Measurements from ENCODE around the gene PSMD1.
"Not testable (repeated sequence)": the region's sequence is repeated elsewhere in the genome, so short reads cannot be mapped to it uniquely, and the experiment has no call there.

Gene PSMD1

GRCh38 chr2:231130336-231131056, 73.8 kb downstream of the PSMD1 start:
- Mint-ChIP-seq H3K9me3 (no peaks in the 10 kb centered on the region), H3K36me3 (ENCODE audit: low read depth) (peaks cover 23% of the 10 kb centered on the region), H3K4me1 (ENCODE audit: low read depth) (peaks cover under 1% of the 10 kb centered on the region), H3K27ac (no peak overlapping the region), H3K27me3 (no peaks in the 10 kb centered on the region), H3K4me3 (no peak overlapping the region)
- no peak for DNase-seq

- Mint-ChIP-seq H3K36me3 (ENCODE audit: low read depth) (peaks cover 22% of the 10 kb centered on the region), H3K4me1 (ENCODE audit: low read depth) (no peaks in the 10 kb centered on the region), H3K4me3 (no peak overlapping the region), H3K9me3 (no peaks in the 10 kb centered on the region), H3K27ac (no peak overlapping the region), H3K27me3 (no peaks in the 10 kb centered on the region)
- DNase-seq: no peak
Measured at GRCh38 chr2:231132129-231132528, 75.5 kb downstream of the PSMD1 start.

GRCh38 chr2:231133365-231134099, 76.9 kb downstream of the PSMD1 start:
- Mint-ChIP-seq H3K36me3 (ENCODE audit: low read depth) (peaks cover 31% of the 10 kb centered on the region), H3K27ac (no peak overlapping the region), H3K4me3 (no peak overlapping the region), H3K4me1 (ENCODE audit: low read depth) (no peaks in the 10 kb centered on the region), H3K9me3 (no peaks in the 10 kb centered on the region), H3K27me3 (no peaks in the 10 kb centered on the region)
- no peak for DNase-seq

GRCh38 chr2:231134910-231135655, 78.4 kb downstream of the PSMD1 start:
- Mint-ChIP-seq H3K27ac (no peak overlapping the region), H3K4me1 (ENCODE audit: low read depth) (no peaks in the 10 kb centered on the region), H3K27me3 (no peaks in the 10 kb centered on the region), H3K9me3 (no peaks in the 10 kb centered on the region), H3K4me3 (no peak overlapping the region), H3K36me3 (ENCODE audit: low read depth) (peaks cover 35% of the 10 kb centered on the region)
- no peak for DNase-seq

- Mint-ChIP-seq H3K27ac (no peak overlapping the region), H3K4me3 (no peak overlapping the region), H3K4me1 (ENCODE audit: low read depth) (no peaks in the 10 kb centered on the region), H3K36me3 (ENCODE audit: low read depth) (peaks cover 49% of the 10 kb centered on the region), H3K9me3 (no peaks in the 10 kb centered on the region), H3K27me3 (no peaks in the 10 kb centered on the region)
- no peak for DNase-seq
Measured at GRCh38 chr2:231138699-231139098, 82.0 kb downstream of the PSMD1 start.

GRCh38 chr2:231139796-231140195, 83.1 kb downstream of the PSMD1 start:
- H3K4me3 Mint-ChIP-seq: no peak overlapping the region
- H3K4me1 Mint-ChIP-seq (ENCODE audit: low read depth): no peaks in the 10 kb centered on the region
- no peaks in the 10 kb centered on the region for H3K27me3 Mint-ChIP-seq
- peaks cover 56% of the 10 kb centered on the region for H3K36me3 Mint-ChIP-seq (ENCODE audit: low read depth)
- H3K27ac Mint-ChIP-seq: no peak overlapping the region
- no peaks in the 10 kb centered on the region for H3K9me3 Mint-ChIP-seq
- DNase-seq: no peak

GRCh38 chr2:231140808-231141207, 84.1 kb downstream of the PSMD1 start:
- H3K36me3 Mint-ChIP-seq (ENCODE audit: low read depth): peaks cover 60% of the 10 kb centered on the region
- H3K27ac Mint-ChIP-seq; DNase-seq; H3K9me3 Mint-ChIP-seq; H3K27me3 Mint-ChIP-seq; H3K4me1 Mint-ChIP-seq (ENCODE audit: low read depth); H3K4me3 Mint-ChIP-seq: not testable (repeated sequence)

GRCh38 chr2:231144896-231145295, 88.2 kb downstream of the PSMD1 start:
- Mint-ChIP-seq H3K27ac (no peak overlapping the region), H3K4me3 (no peak overlapping the region), H3K4me1 (ENCODE audit: low read depth) (no peaks in the 10 kb centered on the region), H3K27me3 (no peaks in the 10 kb centered on the region), H3K36me3 (ENCODE audit: low read depth) (peaks cover 73% of the 10 kb centered on the region), H3K9me3 (no peaks in the 10 kb centered on the region)
- no peak for DNase-seq

- no peak overlapping the region for H3K27ac Mint-ChIP-seq
- H3K4me3 Mint-ChIP-seq: no peak overlapping the region
- H3K36me3 Mint-ChIP-seq (ENCODE audit: low read depth): peaks cover 72% of the 10 kb centered on the region
- no peaks in the 10 kb centered on the region for H3K9me3 Mint-ChIP-seq
- no peaks in the 10 kb centered on the region for H3K27me3 Mint-ChIP-seq
- H3K4me1 Mint-ChIP-seq (ENCODE audit: low read depth): no peaks in the 10 kb centered on the region
- no peak for DNase-seq
Measured at GRCh38 chr2:231146665-231147064, 90.0 kb downstream of the PSMD1 start.

GRCh38 chr2:231152800-231153557, 96.3 kb downstream of the PSMD1 start:
- Mint-ChIP-seq H3K4me1 (ENCODE audit: low read depth) (peaks cover 1% of the 10 kb centered on the region), H3K27me3 (no peaks in the 10 kb centered on the region), H3K36me3 (ENCODE audit: low read depth) (peaks cover 84% of the 10 kb centered on the region), H3K9me3 (no peaks in the 10 kb centered on the region), H3K27ac (no peak overlapping the region), H3K4me3 (no peak overlapping the region)
- DNase-seq: no peak

- Mint-ChIP-seq H3K36me3 (ENCODE audit: low read depth) (peaks cover 84% of the 10 kb centered on the region), H3K27me3 (no peaks in the 10 kb centered on the region), H3K9me3 (no peaks in the 10 kb centered on the region), H3K27ac (peak overlapping the region; percentile 51), H3K4me1 (ENCODE audit: low read depth) (peaks cover 31% of the 10 kb centered on the region), H3K4me3 (no peak overlapping the region)
- DNase-seq: no peak
Measured at GRCh38 chr2:231159306-231159705, 102.6 kb downstream of the PSMD1 start.

GRCh38 chr2:231160701-231161100, 104.0 kb downstream of the PSMD1 start:
- Mint-ChIP-seq H3K36me3 (ENCODE audit: low read depth) (peaks cover 83% of the 10 kb centered on the region), H3K9me3 (no peaks in the 10 kb centered on the region), H3K27ac (peak overlapping the region; percentile 72), H3K4me1 (ENCODE audit: low read depth) (peaks cover 33% of the 10 kb centered on the region), H3K4me3 (no peak overlapping the region), H3K27me3 (no peaks in the 10 kb centered on the region)
- no peak for DNase-seq

GRCh38 chr2:231161252-231161839, 104.7 kb downstream of the PSMD1 start:
- Mint-ChIP-seq H3K27me3 (no peaks in the 10 kb centered on the region), H3K4me1 (ENCODE audit: low read depth) (peaks cover 36% of the 10 kb centered on the region), H3K9me3 (no peaks in the 10 kb centered on the region), H3K4me3 (peak overlapping the region; percentile 11), H3K36me3 (ENCODE audit: low read depth) (peaks cover 83% of the 10 kb centered on the region), H3K27ac (peak overlapping the region; percentile 89)
- no peak for DNase-seq

- peak overlapping the region; percentile 2 for H3K4me3 Mint-ChIP-seq
Measured at GRCh38 chr2:231161877-231162329, 105.2 kb downstream of the PSMD1 start.

More at GRCh38 chr2:231161877-231162329, 105.2 kb downstream of the PSMD1 start:
- H3K27me3 Mint-ChIP-seq: no peaks in the 10 kb centered on the region
- no peaks in the 10 kb centered on the region for H3K9me3 Mint-ChIP-seq
- DNase-seq: no peak
- H3K4me1 Mint-ChIP-seq (ENCODE audit: low read depth): peaks cover 42% of the 10 kb centered on the region
- H3K36me3 Mint-ChIP-seq (ENCODE audit: low read depth): peaks cover 86% of the 10 kb centered on the region
- H3K27ac Mint-ChIP-seq: peak overlapping the region; percentile 89
